ENCODE measurements around the gene TICAM2. TPM values are rescaled to one million over a fixed set of nuclear protein-coding genes. Genes with fewer than 3 reads are reported as not detected.

TICAM2 gene
- total RNA-seq, 1 donor from 2014 or later = 2.3 TPM

DNA sequence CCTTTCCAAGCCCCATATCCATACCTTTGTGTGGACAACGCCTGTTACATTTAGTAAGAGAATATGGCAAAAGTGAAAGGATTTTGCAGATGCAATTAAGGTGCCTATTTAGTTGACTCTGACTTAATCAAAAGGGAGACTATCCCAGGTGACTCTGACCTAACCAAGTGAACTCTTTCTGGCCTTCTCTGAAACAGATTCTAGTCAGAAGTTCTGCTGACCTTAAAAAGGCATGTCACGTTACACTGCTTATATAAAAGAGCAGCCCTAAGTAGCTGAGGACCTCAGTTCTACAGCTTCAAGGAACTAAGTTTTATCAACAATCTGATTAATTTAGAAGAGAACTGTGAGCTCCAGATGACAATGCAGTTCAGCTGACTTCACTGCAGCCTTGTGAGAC lies 5.7 kb upstream of the TICAM2 start:
- Histone ChIP-seq H3K36me3 (peaks cover 9% of the 10 kb centered on the region), H3K9me3 (replicated peaks) (no peaks in the 10 kb centered on the region), H3K27ac (replicated peaks) (peak overlapping the region; percentile 24), H3K27me3 (ENCODE audit: low read depth) (no peaks in the 10 kb centered on the region), H3K4me3 (no peak overlapping the region), H3K4me1 (peaks cover 31% of the 10 kb centered on the region)
- TF ChIP-seq, protein P1, sequence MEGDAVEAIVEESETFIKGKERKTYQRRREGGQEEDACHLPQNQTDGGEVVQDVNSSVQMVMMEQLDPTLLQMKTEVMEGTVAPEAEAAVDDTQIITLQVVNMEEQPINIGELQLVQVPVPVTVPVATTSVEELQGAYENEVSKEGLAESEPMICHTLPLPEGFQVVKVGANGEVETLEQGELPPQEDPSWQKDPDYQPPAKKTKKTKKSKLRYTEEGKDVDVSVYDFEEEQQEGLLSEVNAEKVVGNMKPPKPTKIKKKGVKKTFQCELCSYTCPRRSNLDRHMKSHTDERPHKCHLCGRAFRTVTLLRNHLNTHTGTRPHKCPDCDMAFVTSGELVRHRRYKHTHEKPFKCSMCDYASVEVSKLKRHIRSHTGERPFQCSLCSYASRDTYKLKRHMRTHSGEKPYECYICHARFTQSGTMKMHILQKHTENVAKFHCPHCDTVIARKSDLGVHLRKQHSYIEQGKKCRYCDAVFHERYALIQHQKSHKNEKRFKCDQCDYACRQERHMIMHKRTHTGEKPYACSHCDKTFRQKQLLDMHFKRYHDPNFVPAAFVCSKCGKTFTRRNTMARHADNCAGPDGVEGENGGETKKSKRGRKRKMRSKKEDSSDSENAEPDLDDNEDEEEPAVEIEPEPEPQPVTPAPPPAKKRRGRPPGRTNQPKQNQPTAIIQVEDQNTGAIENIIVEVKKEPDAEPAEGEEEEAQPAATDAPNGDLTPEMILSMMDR (IDR thresholded peaks at IDR 0.05; ENCODE audit: borderline replicate concordance) = no peak
- DNase-seq = no peak
- intact Hi-C loops (cut with micrococcal nuclease) = no loop called here

DNA sequence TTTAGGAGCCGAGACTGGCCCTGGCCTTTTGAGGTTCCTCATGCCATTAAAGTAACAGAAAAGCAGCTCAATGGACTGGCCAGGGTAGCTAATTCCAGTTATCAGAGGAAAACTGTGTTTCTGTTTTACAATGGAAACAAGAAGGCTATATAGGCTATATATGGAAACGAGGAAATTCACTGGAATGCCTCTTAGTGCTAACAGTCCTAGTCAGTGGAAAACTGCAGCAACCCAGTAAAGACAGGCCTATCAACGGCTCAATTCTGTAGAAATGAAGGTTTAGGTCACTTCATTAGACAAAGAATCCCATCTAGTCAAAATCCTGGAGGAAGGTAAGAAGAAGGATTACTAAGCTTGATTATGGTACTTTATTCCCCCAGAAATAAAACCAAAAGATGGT lies 3.2 kb upstream of the TICAM2 start:
- no peak for DNase-seq
- intact Hi-C loops (cut with micrococcal nuclease) = no loop called here
- Histone ChIP-seq H3K9me3 (replicated peaks) (no peaks in the 10 kb centered on the region), H3K4me1 (peaks cover 53% of the 10 kb centered on the region), H3K36me3 (peaks cover under 1% of the 10 kb centered on the region), H3K27me3 (ENCODE audit: low read depth) (no peaks in the 10 kb centered on the region), H3K27ac (replicated peaks) (no peak overlapping the region), H3K4me3 (no peak overlapping the region)
- TF ChIP-seq, protein P1 (IDR thresholded peaks at IDR 0.05; ENCODE audit: borderline replicate concordance) = no peak

DNA sequence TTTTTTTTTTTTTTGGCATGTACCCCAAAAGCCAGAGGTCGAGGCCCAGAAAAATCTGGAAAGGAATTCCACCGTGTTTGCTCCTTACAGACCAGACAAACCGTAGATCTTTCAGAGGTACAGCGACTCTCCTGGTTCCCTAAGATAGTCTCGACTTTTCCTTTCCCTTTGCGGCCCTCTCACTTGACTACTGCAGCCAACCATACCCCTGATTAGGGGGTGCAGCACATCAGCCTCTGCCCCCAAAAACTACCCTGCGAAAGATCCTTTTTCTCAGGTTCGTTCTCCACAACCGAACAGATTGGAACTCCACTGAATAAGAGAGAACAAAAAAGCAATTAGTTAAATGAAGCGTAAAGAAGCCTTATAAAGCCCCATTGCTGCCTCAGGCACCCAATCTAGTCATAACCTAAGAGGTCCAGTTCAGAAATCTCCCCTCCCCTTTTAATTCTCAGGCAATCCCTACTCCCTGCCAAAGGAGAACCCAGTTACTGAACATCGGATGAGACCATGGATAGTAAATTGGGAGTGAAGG lies 379 bp upstream of the TICAM2 start:
- Histone ChIP-seq H3K27ac (replicated peaks) (peak overlapping the region; percentile 94), H3K4me1 (peaks cover 65% of the 10 kb centered on the region), H3K9me3 (replicated peaks) (no peaks in the 10 kb centered on the region), H3K4me3 (peak overlapping the region; percentile 87), H3K36me3 (no peaks in the 10 kb centered on the region), H3K27me3 (ENCODE audit: low read depth) (no peaks in the 10 kb centered on the region)
- TF ChIP-seq, protein P1 (IDR thresholded peaks at IDR 0.05; ENCODE audit: borderline replicate concordance) = no peak
- intact Hi-C loops (cut with micrococcal nuclease) = no loop called here
- no peak for DNase-seq

DNA sequence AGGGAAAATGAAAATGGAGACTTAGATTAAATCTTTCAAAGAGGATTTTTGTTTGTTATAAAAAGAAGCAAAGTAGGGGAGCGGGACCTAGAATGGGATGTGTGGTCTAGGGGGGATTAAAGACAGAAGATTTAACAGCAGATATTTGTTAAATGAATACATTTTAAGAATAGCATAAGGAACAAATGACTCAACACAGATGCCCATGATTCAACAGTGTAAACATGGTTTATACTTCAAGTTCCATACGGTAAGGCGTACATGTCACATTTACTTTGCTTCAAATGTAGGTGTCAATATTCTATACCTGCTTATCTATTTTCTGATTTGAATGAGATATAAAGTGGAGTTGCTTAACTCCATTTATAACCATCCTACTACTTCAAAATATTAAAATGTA lies 1.5 kb downstream of the TICAM2 start:
- intact Hi-C loops (cut with micrococcal nuclease) = no loop called here
- Histone ChIP-seq H3K27ac (replicated peaks) (peak overlapping the region; percentile 94), H3K4me1 (peaks cover 67% of the 10 kb centered on the region), H3K9me3 (replicated peaks) (no peaks in the 10 kb centered on the region), H3K4me3 (peak overlapping the region; percentile 87), H3K27me3 (ENCODE audit: low read depth) (no peaks in the 10 kb centered on the region), H3K36me3 (no peaks in the 10 kb centered on the region)
- DNase-seq = no peak
- TF ChIP-seq, protein P1 (IDR thresholded peaks at IDR 0.05; ENCODE audit: borderline replicate concordance) = no peak

DNA sequence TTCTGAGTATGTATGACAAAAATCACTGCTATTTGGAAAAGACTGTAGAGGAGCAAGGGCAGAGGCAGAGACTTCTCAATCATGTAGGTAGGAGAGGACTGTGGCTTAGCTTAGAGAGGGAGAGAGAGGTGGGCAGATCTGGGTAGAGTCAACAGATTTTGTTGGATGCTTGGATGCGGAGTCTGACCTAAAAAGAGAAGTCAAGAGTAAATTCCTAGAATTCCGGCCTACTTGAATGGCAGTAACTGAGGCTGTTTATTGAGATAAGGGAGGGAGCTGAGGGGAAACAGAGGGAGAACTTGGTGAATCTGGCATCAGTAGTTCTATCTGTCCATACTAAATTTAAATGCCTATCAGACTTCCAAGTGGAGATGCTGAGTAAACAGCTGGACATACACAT lies 2.4 kb downstream of the TICAM2 start:
- peaks cover 67% of the 10 kb centered on the region for H3K4me1 ChIP-seq
- TF ChIP-seq, protein P1 (IDR thresholded peaks at IDR 0.05; ENCODE audit: borderline replicate concordance) = no peak

More for the DNA sequence above, 2.4 kb downstream of the TICAM2 start:
- H3K27ac ChIP-seq (replicated peaks) = peak overlapping the region; percentile 65
- intact Hi-C loops (cut with micrococcal nuclease) = no loop called here
- no peaks in the 10 kb centered on the region for H3K36me3 ChIP-seq
- H3K4me3 ChIP-seq = peak overlapping the region; percentile 87
- H3K9me3 ChIP-seq (replicated peaks) = no peaks in the 10 kb centered on the region
- no peak for DNase-seq
- H3K27me3 ChIP-seq (ENCODE audit: low read depth) = no peaks in the 10 kb centered on the region

Data from left ventricle myocardium inferior (tissue), 1 donor.